Common myeloid progenitor, CD34-positive (primary cell): ENCODE data around the gene NLRP9.
A peak's percentile ranks its signal among the peaks of the same experiment; 100 is the strongest.

Experiments
- CTCF ChIA-PET: fragments of 350-600 bp; sonication (Branson Sonifier 250); formaldehyde crosslinking; loops from one replicate; lab custom pipeline; 2021; ENCODE audit warnings: antibody characterized with exemption; lab: Charles Lee
- POLR2A ChIA-PET: fragments of 350-600 bp; sonication (Branson Sonifier 250); formaldehyde crosslinking; loops from one replicate; lab custom pipeline; 2021; ENCODE audit warnings: antibody characterized with exemption; lab: Charles Lee
- DNase-seq, 3 donors: peaks; one replicate each; pipeline versions ENCODE4 v3.0.0 to v3.0.0-alpha.2; 2013
- H3K27ac ChIP-seq, 2 experiments: 1 replicate in 1 of 2; 2 replicates in 1 of 2; pipeline ENCODE4 v1.7.0; 2013; ENCODE audit warnings: inconsistent platforms in 2 of 2, low read length in 2 of 2, mild to moderate bottlenecking in 2 of 2, low read depth in 1 of 2, moderate library complexity in 1 of 2; ENCODE audit not compliant: severe bottlenecking in 2 of 2, insufficient read depth in 1 of 2, poor library complexity in 1 of 2
- H3K27me3 ChIP-seq, 5 experiments: replicated peaks in 2 of 5; 1 replicate in 3 of 5; 2 replicates in 2 of 5; pipeline versions ENCODE4 v1.6.1 to v1.7.0; 2013; ENCODE audit warnings: low read length in 4 of 5, mild to moderate bottlenecking in 2 of 5, moderate library complexity in 2 of 5, inconsistent platforms in 1 of 5; ENCODE audit not compliant: insufficient read depth in 5 of 5, control insufficient read depth in 4 of 5
- H3K36me3 ChIP-seq, 4 experiments: 1 replicate in 2 of 4; 2 replicates in 2 of 4; pipeline versions ENCODE4 v1.6.1 to v1.7.0; 2013; ENCODE audit warnings: low read length in 3 of 4, control low read depth in 1 of 4, mild to moderate bottlenecking in 1 of 4; ENCODE audit not compliant: control insufficient read depth in 4 of 4, insufficient read depth in 4 of 4
- H3K4me1 ChIP-seq, 4 experiments: 1 replicate in 3 of 4; 2 replicates in 1 of 4; pipeline versions ENCODE4 v1.6.1 to v1.7.1; 2013; ENCODE audit warnings: low read length in 3 of 4, mild to moderate bottlenecking in 3 of 4, control low read depth in 1 of 4, inconsistent platforms in 1 of 4, moderate library complexity in 1 of 4; ENCODE audit not compliant: control insufficient read depth in 4 of 4, insufficient read depth in 4 of 4; ENCODE audit errors: control extremely low read depth in 1 of 4
- H3K4me3 ChIP-seq, 7 experiments: 1 replicate in 4 of 7; 2 replicates in 3 of 7; pipeline versions ENCODE4 v1.5.1 to v1.7.0; 2013; ENCODE audit warnings: mild to moderate bottlenecking in 7 of 7, low read length in 6 of 7, moderate library complexity in 6 of 7, inconsistent platforms in 2 of 7, low read depth in 2 of 7, control low read depth in 1 of 7; ENCODE audit not compliant: insufficient read depth in 4 of 7, control insufficient read depth in 1 of 7; ENCODE audit errors: extremely low read depth in 1 of 7
- H3K9me3 ChIP-seq, 5 experiments: 1 replicate in 4 of 5; 2 replicates in 1 of 5; pipeline versions ENCODE4 v1.6.1 to v1.7.1; 2013; ENCODE audit warnings: low read length in 4 of 5, mild to moderate bottlenecking in 2 of 5, inconsistent platforms in 1 of 5, low read depth in 1 of 5, moderate library complexity in 1 of 5; ENCODE audit not compliant: control insufficient read depth in 4 of 5, insufficient read depth in 2 of 5; ENCODE audit errors: control extremely low read depth in 1 of 5
- WGBS: methylation state at CpG from one replicate; pipeline ENCODE4 v1.1.5; 2013; ENCODE audit not compliant: insufficient coverage; 5-methylcytosine and 5-hydroxymethylcytosine counted together

Gene NLRP9

DNA sequence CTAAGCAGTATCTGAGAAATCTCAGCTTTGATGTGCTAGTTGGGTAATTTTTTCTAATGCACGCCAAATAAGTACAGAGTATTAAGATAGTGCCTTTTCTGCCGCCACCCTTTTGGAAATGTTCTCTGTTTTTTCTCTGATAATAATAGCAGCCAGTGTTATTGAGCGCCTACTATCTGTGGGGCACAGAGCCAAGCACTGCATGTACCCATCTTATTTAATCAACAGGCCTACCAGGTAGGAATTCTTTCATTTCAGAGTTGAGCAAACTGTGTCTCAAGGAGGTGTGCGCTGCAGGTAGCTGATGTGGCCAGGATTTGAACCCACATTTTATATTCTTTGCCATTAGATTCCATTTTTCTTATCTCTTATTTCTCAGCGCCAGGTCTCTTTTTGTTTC, 61.8 kb downstream of the NLRP9 start:
- H3K9me3 ChIP-seq = no peaks in the 10 kb centered on the region
- WGBS = 100% methylated on average over 2 of the region's 5 CpGs
- H3K36me3 ChIP-seq = peaks cover 0 to 60% (median 30%) of the 10 kb centered on the region in 4 experiments
- CTCF ChIA-PET = interaction anchor here (0.7 to 1.2 kb wide), 3 partner anchors 11 to 43 kb away, joined by 3 read pairs; no protein-coding TSS in a partner anchor
- no peak for DNase-seq
- peak overlapping the region; percentile 92 to 96 for H3K27ac ChIP-seq
- H3K4me1 ChIP-seq = peaks cover 9 to 42% (median 37%) of the 10 kb centered on the region in 4 experiments
- no peaks in the 10 kb centered on the region for H3K27me3 ChIP-seq
- POLR2A ChIA-PET = no interaction called here
- peak overlapping the region in 5 of 7 experiments; percentile 90 to 99 (median 92) for H3K4me3 ChIP-seq

DNA sequence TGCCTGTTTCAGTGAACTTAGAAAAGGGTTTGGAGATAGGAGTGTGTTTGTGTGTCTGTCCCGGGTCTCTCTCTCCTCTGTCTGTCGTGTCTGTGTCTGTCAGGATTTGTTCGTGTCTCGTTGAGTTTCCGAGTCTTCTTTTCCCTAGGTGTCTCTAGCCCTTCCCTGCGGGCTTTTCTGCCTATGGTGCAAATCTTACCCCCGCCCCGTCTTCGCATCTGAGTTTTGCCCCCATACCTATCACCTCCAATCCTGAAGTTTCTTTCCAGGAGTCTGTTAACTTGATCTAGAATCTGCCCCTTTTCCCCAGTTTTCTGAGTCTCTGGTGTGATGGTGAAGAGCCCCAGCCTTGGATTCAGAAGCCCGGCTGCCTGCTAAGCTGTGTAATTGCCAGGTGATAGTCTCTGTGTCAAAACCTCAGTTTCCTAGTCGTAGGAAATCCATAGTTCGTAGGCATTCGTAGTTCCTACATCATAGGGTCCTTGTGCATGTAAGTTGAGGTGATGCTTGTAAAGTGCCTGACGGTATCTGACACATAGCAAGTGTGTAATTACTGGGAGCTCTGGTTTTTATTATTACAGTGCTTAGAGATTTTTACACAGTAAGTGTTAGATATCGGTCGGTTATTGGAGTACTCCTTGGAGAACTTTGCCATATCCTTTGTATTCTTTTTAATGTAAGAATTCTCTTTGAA, 62.4 kb downstream of the NLRP9 start:
- H3K36me3 ChIP-seq = peaks cover under 1 to 60% (median 28%) of the 10 kb centered on the region in 4 experiments
- CTCF ChIA-PET = interaction anchor here (0.7 to 1.2 kb wide), 3 partner anchors 10 to 42 kb away, joined by 3 read pairs; no protein-coding TSS in a partner anchor
- no peaks in the 10 kb centered on the region for H3K27me3 ChIP-seq
- 12% methylated on average over 10 of the region's 16 CpGs for WGBS
- POLR2A ChIA-PET = no interaction called here
- H3K4me3 ChIP-seq = peak overlapping the region; percentile 83 to 99 (median 91)
- peaks cover 9 to 42% (median 37%) of the 10 kb centered on the region in 4 experiments for H3K4me1 ChIP-seq
- no peaks in the 10 kb centered on the region for H3K9me3 ChIP-seq
- H3K27ac ChIP-seq = peak overlapping the region; percentile 92 to 96
- no peak for DNase-seq

DNA sequence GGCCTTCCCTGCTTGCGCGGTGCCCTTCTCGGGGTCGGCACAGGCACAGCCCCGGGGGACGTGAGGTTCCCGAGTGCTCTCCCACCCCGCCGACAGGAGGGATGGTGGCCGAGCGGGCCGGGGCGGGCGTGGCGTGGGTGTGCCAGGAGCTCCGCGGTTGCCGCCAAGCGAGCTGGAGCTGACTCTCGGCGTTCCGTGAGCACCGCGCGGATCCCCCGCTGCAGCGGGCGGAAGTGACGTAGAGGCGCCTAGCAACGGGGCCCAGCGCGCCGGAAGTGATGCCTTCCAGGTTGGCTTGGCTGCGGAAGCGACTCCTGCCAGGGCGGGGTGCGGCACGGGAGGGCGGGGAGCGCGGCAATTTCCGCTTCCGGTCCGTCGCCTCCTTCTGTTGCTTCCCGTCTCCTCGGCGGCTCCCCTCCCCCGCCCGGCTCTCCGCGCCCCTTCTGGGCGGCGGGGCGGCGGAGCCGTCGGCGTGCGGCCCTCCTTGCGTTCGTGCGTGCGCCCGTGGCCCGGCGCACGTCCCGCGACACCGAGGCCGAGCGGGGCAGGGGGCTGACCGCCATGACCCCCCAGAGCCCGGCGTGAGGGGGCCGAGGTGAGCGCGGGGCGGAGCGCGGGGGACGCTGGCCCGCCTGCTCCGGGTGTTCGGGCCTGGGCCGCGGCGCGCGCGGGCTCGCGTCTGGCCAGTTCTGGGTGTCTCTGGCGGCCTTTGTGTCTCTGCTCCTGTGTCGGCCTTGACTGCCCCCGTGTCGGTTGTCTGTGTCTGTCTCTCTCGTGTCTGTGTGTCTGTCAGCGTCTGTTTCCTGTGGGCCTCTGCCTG, 63.2 kb downstream of the NLRP9 start, which contains the start of gene EPN1:
EPN1 (plus strand) TSS at position 386 of the 820 bp plus-strand sequence. CDS start 3,402 bp downstream, outside the sequence.
- peak; percentile 98 to 99 (median 99) for DNase-seq
- CTCF ChIA-PET = interaction anchor here (1.9 kb wide), 1 partner anchor 18 kb away, joined by 5 read pairs; no protein-coding TSS in a partner anchor
- no peaks in the 10 kb centered on the region for H3K9me3 ChIP-seq
- POLR2A ChIA-PET = no interaction called here
- H3K27me3 ChIP-seq = no peaks in the 10 kb centered on the region
- H3K4me1 ChIP-seq = peaks cover 9 to 43% (median 37%) of the 10 kb centered on the region in 4 experiments
- peak within 1 kb of the TSS; percentile 92 to 96 for H3K27ac ChIP-seq
- peak within 1 kb of the TSS; percentile 83 to 99 (median 91) for H3K4me3 ChIP-seq
- WGBS = 0% methylated on average over 81 of the region's 101 CpGs
- H3K36me3 ChIP-seq = peaks cover 4 to 60% (median 30%) of the 10 kb centered on the region in 4 experiments

DNA sequence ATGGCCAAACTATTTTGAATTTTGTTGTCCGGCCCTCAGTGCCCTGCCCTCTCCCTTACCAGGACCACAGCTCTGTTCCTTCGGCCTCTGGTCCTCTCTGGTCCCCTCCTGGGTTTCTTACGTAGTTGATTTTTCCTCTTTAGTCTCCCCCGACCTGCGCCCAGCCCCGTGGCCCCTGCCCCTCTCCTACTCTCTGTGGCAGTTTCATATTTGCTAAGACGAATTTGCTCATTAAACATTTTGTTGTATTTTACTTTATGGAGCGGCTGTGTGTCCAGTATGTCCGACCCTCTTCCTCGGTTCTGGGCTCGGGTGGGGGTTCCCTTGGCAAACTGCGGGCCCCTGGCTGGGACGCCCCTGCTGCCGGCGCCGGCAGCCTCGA, 63.8 kb downstream of the NLRP9 start:
- POLR2A ChIA-PET = no interaction called here

DNA sequence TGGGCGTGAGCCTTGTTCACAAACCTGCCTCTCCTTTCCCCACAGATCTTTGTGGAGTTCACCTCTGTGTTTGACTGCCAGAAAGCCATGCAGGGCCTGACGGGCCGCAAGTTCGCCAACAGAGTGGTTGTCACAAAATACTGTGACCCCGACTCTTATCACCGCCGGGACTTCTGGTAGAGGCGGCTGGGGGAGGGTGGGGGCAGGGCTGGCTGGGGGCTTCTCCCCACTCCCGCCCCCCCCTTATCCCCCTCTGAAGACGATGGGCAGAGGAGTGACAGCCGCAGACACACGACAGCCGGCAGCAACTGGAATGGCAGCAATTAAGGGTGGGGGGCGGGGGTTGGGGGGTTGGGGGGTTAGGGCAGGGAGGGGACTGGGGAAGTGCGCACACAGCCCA, 64.3 kb downstream of the NLRP9 start:
- no peaks in the 10 kb centered on the region for H3K9me3 ChIP-seq
- ChIA-PET CTCF (interaction anchor here (0.9 to 1.9 kb wide), 3 partner anchors 9 to 27 kb away, joined by 3 to 5 read pairs (median 4); no protein-coding TSS in a partner anchor), POLR2A (no interaction called here)
- peaks cover 9 to 60% (median 29%) of the 10 kb centered on the region in 4 experiments for H3K36me3 ChIP-seq
- 100% methylated on average over 3 of the region's 15 CpGs for WGBS
- peaks cover 9 to 43% (median 37%) of the 10 kb centered on the region in 4 experiments for H3K4me1 ChIP-seq
- H3K27me3 ChIP-seq = no peaks in the 10 kb centered on the region
- H3K4me3 ChIP-seq = no peak overlapping the region
- peak overlapping the region in 1 of 2 experiments; percentile 96 for H3K27ac ChIP-seq
- DNase-seq = no peak

More for the DNA sequence above, 63.8 kb downstream of the NLRP9 start:
- CTCF ChIA-PET = interaction anchor here (1.9 kb wide), 1 partner anchor 17 kb away, joined by 5 read pairs; no protein-coding TSS in a partner anchor
- H3K4me3 ChIP-seq = peak overlapping the region in 4 of 7 experiments; percentile 90 to 99 (median 94)
- peaks cover 9 to 43% (median 37%) of the 10 kb centered on the region in 4 experiments for H3K4me1 ChIP-seq
- peak overlapping the region; percentile 78 to 96 for H3K27ac ChIP-seq
- H3K36me3 ChIP-seq = peaks cover 4 to 60% (median 30%) of the 10 kb centered on the region in 4 experiments
- no peaks in the 10 kb centered on the region for H3K9me3 ChIP-seq
- WGBS = 70% methylated on average over 9 of the region's 17 CpGs
- DNase-seq = no peak
- no peaks in the 10 kb centered on the region for H3K27me3 ChIP-seq

DNA sequence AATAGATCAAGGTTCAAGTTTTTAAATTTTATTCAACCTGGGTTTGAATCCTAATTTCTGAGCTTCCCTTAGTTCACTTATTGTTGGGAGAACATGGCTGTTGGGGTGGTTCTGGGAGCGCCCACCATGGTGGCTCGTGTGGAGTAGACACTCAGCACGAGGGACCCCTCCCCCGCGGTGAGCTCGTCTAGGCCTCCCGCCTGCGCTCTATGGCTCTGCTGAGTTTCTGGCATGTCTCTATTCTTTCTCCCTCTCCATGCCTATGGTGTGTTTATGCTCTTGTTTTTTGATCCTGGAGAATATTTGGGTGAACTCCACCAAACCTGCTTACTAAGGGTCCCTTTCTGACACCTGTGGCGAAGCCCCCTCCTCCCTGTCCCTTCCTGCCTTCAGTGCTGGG, 64.7 kb downstream of the NLRP9 start:
- ChIA-PET POLR2A (no interaction called here), CTCF (interaction anchor here (0.7 to 1.9 kb wide), 4 partner anchors 9 to 40 kb away, joined by 3 to 5 read pairs (median 4); no protein-coding TSS in a partner anchor)
- H3K36me3 ChIP-seq = peaks cover 9 to 60% (median 28%) of the 10 kb centered on the region in 4 experiments
- DNase-seq = no peak
- no peak overlapping the region for H3K4me3 ChIP-seq
- H3K9me3 ChIP-seq = no peaks in the 10 kb centered on the region
- peaks cover 9 to 43% (median 36%) of the 10 kb centered on the region in 4 experiments for H3K4me1 ChIP-seq
- 100% methylated on average over 1 of the region's 9 CpGs for WGBS
- H3K27ac ChIP-seq = peak overlapping the region in 1 of 2 experiments; percentile 71
- H3K27me3 ChIP-seq = no peaks in the 10 kb centered on the region
